CD4-positive, alpha-beta T cell treated with Interleukin-6 at 100 ng/mL for 8 hours (primary cell): ENCODE results near the gene FANCL.
"Not testable (repeated sequence)": the region's sequence is repeated elsewhere in the genome, so short reads cannot be mapped to it uniquely, and the experiment has no call there.

Experiments used
- DNase-seq: peaks from one replicate; pipeline ENCODE4 v3.0.0-alpha.2; 2020; ENCODE audit warnings: mixed read lengths, low spot score

The FANCL gene

DNA sequence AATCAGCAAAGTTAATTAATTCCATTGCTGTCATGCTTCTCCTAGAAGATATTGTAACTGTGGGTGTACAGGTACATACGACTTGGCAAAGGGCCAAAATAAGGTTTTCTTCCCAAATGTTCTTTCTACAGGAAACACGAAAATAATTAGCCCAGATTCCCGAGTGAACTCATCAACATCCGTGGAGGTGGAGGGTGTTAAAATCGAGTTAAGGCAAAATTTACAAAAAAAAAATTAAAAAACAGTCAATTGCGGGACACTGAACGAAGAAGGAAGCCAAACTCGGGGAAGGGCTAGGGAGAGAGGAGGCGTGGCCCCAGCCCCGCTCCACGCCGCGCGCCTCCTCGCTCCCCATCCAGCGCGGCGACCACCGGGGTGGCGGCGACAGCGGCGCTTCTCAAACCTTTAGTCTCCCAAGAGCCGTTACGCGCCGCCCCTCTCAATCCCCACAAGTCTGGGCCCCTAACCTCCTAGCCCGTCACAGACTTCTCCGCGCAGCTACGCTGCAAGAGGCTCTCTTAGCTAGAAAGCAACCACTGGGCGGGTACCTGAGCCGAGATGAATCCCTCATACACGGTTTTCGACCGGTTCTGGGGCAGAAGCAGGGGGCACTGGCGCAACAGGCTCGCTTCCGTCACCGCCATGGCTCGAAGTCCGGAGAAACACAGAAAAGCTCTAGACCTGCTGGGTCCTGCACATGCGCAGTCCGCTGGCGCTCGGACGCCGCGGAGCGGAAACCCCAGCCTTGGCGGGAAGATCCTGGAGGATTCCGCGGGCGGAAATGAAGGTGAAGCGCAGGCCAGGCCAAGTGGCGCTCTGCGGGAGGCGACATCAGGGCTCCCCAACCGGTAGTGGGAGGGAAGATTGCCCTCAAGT lies at the start of gene FANCL:
FANCL (minus strand) TSS at position 656 of the 876 bp plus-strand sequence; CDS start at position 644, 12 bp downstream.
- DNase-seq: peak; percentile 51

DNA sequence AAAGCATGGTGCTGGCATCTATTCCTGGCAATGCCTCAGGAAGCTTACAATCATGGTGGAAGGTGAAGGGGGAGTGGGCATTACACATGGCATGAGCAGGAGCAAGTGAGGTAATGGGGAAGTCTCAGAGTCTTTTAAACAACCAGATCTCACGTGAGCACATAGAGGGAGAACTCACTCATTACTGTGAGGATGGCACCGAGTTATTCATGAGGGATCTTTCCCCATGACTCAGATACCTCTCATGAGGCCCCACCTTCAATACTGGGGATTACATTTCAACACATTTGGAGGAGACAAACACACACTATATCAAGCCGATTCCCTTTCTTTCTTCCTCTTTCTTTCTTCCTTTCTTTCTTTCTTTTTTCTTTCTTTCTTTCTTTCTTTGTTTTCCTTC lies 47.9 kb upstream of the FANCL start:
- DNase-seq: no peak

DNA sequence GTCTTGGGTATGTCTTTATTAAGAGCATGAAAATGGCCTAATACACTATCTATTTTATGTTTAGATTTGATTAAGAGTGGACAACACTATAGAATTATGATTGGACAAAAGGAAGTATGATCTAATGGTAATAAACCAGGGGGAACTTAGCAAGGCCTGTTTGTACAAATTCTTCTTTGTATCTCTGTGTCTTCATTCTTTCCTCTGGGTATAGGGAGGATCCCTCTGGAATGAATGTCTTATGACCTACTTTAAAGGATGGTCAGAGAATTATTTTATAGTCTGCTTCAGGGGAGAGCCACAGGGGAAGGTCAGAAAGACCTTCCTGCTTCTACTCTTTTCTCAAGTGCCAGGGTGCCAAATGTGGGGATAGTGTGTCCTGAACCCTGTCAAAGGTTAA lies 42.8 kb upstream of the FANCL start:
- DNase-seq: no peak

DNA sequence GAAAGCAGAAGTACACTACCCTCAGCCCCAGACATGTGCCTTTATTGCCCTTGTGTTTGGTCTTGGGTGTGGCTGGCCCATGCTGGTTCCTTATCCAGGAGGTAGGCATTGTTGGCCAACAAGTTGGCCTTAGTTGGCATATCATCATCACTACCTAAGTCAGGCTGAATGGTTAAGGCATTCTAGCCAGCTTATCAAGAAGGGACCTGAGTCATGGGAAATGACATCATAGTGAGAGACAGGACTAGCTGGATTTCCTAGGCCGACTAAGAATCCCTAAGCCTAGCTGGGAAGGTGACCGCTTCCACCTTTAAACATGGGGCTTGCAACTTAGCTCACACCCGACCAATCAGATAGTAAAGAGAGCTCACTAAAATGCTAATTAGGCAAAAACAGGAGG lies 34.0 kb upstream of the FANCL start:
- DNase-seq: not testable (repeated sequence)

DNA sequence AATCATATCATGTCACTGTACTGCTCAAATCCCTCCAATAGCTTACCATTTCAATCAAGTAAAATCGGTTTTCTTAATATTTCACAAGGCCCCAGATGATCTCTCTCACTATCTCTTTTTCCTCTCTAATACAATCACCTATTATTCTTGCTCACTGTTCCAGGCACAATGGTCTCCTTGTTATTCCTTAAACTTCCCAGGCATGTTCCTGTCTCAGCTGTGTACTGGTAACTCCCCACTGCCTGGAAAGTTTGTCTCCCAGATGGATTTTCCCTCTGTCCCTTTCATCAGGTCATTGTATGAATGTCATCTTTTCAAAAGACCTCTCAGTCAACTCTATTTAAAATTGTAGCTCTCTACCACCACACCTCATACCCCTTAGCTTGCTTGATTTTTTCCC lies 30.7 kb upstream of the FANCL start:
- DNase-seq: no peak

DNA sequence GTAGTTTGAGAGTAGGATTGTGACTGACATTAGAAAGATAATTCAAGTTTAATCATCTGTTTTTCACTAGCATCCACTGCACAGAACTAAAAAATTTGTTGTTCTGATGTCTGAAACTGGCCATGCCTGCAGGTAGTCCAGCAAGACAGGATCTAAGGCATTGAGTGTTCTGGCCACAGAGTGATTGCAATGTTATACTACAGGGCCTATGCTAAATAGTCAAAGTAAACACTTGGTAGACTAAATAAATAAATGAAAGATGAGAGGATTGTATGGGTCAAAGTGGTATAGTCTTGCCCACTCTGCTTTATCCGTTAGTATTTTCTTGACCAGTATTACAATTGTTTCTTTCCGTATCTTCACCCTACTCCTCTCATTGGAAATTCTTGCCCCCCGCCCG lies 27.6 kb upstream of the FANCL start:
- DNase-seq: no peak

DNA sequence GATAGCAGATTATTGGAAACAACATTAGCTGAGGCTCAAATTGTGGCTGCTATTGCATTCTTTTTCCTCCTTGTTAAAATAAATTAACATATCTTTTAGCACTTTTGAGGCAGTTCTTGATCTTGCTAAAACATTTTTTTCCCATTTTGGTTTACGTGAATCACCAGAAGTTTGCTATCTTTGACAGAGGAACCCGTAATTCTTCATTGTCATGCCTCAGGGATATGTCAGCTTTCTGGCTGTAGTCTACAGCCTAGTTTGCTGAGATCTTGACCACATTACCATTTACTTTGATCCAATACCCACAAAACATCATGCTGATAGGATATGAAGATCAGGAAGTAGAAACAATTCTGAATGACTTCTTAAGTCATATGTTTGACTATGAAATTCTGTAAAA lies 25.1 kb upstream of the FANCL start:
- no peak for DNase-seq

DNA sequence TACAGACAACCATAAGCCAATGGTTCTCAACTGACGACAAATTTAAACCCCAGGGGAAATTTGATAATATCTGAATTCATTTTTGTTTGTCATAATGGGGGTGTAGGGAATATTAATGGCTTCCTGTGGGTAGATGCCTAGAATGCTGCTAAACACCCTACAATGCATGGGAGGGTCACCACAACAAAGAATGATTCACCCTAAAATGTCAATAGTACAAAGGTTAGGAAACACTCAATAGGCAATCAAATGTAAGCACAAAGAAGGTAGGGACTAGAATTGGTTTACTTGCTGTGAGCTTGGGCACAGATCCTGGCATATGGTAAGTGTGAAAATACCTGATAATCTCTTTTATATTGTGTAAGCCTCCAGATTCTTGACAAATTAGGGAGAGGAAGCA lies 20.1 kb upstream of the FANCL start:
- DNase-seq: no peak

DNA sequence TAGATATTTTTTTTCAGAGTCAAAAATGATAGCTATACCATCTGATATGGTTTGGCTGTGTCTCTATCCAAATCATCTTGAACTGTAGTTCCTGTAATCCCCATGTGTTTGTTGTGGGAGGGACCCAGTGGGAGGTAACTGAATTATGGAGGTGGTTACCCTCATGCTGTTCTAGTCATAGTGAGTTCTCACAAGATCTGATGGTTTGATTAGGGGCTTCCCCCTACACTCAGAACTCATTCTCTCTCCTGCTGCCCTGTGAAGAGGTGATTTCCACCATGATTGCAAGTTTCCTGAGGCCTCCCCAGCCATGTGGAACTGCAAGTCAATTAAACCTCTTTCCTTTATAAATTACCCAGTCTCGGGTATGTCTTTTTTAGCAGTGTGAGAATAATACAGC lies 17.3 kb upstream of the FANCL start:
- DNase-seq: not testable (repeated sequence)

DNA sequence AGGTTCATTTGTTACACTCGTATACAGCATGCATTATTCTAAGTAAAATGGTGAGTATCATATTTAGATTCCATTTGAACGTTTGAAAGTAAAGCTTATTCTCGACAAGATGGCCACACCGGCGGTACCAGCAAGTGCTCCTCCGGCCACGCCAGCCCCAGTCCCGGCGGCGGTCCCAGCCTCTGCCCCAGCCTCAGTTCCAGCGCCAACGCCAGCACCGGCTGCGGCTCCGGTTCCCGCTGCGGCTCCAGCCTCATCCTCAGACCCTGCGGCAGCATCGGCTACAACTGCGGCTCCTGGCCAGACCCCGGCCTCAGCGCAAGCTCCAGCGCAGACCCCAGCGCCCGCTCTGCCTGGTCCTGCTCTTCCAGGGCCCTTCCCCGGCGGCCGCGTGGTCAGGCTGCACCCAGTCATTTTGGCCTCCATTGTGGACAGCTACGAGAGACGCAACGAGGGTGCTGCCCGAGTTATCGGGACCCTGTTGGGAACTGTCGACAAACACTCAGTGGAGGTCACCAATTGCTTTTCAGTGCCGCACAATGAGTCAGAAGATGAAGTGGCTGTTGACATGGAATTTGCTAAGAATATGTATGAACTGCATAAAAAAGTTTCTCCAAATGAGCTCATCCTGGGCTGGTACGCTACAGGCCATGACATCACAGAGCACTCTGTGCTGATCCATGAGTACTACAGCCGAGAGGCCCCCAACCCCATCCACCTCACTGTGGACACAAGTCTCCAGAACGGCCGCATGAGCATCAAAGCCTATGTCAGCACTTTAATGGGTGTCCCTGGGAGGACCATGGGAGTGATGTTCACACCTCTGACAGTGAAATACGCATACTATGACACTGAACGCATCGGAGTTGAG lies 10.4 kb upstream of the FANCL start:
- DNase-seq: not testable (repeated sequence)

DNA sequence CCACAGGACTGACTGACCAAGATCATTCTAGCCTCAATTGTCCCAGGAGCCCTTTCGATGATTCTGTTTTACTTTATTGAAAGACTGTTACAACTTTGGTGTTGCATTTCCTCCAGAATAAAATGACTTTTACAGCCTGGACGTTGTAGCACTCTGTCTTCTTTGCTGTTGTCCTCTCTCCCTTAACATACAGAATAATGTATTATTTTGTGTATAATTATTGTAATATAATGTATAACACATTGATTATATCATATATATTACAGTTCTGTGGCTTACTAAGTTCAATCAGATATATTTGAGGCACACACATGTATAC lies 380 bp upstream of the FANCL start:
- DNase-seq: no peak

DNA sequence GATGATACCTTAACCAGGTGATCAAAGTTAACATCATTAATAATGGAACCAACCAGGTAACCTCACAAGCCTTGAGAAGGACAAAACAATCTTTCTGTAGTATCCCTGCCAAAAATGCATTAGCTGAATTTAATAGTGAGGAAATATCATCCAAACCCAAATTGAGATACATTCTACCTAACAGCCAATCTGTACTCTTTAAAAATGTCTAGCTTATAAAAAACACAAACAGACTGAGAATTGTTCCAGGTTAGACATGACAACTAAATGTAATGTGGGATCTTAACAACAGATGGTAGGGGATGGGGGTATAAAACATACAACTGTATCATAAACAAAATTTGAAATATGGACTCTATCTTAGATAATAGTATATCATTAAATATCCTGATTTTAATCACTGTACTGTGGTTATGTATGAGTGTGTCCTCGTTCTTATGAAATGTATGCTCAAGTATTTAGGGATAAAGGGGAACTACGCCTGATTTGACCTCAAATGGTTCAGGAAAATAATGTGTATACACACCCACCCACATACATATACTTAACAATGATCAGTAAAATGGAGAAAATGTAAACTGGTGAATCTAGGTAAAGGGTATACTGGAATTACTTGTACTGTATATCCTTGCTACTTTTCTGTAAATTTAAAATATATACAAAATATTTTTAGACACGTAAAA lies 1.7 kb downstream of the FANCL start:
- DNase-seq: no peak

DNA sequence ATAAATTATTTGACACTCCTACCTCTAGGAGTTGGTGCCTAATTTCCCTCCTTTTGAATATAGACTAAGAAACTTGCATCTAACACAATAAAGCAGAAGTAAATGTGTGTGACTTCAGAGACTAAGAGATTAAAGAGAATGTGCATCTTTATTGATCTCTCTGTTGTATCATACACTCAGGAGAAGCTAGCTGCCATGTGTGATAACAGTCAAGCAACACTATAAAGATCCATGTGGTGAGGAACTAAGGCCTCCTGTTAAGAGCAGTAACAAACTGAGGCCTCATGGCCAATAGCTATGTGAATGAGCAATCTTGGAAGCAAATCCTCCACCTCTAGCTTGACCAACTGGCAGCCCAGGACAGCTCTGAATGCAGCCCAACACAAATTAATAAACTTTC lies 3.4 kb downstream of the FANCL start:
- DNase-seq: no peak

DNA sequence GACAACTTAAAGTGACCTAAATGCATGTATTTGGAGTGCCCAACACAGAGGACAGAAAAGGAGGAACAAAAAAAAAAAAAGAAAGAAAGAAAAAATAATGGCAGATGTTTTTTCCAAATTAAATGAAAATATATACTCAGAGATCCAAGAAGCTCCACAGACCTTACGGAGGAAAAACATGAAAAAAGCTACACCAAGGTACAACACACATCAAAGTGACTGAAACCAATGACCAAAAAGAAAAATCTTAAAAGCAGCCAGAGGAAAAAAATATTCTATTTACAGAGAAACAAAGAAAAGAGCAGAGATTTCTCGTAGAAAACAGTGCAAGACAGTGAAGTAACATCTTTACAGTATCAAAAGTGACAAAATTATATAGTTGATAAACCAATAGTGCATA lies 5.1 kb downstream of the FANCL start:
- DNase-seq: no peak

DNA sequence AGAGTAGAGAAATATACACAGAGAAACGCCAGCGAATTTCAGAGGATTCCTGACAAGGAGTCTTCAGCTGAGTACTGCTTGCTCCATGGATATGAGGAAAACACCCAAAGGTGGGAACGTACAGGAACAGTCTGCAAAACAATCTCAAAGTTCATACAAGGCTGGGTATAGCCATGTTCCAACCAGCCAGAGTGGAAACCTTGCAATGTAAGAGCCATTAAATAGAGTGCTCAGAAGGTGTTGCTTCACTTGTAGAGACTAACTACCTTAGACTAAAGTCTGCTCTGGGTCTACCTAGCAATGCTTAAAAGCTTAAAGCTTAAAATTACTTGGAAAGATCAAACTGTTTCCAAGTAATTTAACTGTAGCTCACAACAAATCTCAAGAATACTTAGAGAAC lies 6.0 kb downstream of the FANCL start:
- no peak for DNase-seq

DNA sequence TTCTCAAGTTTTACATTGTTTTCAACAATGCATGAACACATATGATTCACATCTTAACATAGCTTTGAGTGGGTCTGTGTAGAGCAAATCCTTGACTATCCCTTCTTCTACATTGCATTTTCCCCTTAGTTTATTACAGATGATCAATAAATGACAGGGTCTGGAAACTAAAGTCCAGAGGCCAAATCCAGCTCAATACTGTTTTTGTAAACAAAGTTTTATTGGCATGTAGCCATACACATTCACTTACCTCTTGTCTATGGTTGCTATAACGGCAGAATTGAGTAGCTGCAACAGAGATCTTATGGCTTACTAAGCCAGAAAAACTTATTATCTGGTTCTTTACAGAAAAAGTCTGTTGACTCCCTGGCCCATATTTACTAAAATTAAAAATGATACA lies 12.8 kb downstream of the FANCL start:
- DNase-seq: no peak

DNA sequence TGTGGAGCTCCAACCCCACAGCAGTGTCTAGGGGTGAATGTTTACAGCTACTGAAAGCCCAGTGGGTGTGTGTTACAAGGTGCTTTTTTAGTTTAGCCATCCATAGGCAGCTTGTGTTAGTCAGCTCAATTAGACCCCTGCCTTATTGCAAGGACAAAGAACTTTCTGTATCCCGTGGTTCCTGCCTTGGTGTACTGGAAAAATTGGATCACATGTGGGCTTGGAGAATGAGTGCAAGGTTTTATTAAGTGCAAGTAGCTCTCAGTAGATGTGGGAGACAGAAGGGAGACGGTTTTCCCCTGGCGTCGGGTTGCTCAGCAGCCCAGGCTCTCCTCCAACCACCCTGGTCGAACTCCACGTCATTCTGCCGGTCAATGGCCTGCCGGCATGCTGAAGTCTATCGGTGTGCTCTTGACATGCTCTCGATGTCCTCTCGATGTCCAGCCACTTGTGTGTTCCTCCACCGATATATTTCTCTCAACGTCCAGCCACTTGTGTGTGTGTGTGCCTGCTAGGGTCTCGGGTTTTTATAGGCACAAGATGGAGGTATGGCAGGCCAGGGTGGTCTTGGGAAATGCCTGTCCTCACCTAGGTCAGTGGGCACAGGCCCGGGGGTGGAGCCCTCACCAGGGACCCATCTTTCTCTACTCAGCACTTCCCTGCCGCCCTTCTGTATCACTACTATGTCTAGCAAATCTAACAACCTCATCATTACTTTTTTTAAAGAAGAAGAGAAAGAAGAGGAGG lies 13.8 kb downstream of the FANCL start:
- no peak for DNase-seq

DNA sequence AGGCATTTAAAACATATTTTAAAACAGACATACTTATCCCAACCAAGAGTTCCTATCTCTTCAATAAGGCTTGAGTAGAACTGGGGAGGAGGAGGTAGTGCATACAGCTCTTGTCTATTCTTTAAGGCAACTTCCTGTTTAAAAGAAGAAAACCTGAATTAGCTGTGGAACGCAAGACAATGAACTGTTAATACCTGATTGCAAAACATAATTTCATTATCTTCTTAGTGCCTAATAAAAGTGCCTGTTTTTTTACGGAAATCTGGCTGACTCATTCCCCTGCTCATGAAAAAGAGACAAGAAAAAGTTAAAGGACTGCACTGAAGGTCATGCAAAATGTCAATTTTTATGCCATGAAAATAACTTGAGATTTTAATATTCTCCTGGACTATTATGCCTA lies 19.2 kb downstream of the FANCL start:
- no peak for DNase-seq

DNA sequence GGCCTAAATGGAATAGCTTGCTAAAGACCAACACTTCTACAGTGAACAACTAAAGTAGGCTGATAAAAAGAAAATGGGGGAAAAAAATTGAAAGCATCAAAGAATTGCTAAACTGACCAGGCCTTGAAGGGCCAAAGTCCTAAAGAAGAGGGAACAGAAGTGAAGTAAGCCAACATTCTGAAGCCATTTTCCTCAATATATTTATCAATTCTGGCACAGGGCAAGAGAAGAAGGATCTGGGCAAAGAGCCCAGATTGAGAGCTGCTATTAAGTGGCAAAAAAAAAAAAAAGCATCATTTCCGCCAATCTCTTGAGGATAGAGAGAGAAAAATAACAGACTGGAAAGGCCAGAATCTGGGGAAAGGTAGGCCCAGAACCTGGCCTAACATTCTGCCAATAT lies 25.7 kb downstream of the FANCL start:
- DNase-seq: no peak

DNA sequence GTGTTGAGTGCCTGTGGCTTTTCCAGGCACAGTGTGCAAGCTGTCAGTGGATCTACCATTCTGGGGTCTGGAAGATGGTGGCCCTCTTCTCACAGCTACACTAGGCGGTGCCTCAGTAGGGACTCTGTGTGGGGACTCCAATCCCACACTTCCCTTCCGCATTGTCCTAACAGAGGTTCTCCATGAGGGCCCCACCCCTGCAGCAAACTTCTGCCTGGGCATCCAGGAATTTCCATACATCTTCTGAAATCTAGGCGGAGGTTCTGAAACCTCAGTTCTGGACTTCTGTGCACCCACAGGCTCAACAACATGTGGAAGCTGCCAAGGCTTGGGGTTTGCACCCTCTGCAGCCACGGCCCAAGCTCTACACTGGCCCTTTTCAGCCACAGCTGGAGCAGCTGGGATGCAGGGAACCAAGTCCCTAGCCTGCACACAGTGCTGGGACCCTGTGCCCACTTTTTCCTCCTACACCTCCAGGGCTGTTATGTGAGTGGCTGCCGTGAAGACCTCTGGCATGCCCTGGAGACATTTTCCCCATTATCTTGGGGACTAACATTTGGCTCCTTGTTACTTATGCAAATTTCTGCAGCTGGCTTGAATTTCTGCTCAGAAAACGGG lies 30.1 kb downstream of the FANCL start:
- DNase-seq: not testable (repeated sequence)

DNA sequence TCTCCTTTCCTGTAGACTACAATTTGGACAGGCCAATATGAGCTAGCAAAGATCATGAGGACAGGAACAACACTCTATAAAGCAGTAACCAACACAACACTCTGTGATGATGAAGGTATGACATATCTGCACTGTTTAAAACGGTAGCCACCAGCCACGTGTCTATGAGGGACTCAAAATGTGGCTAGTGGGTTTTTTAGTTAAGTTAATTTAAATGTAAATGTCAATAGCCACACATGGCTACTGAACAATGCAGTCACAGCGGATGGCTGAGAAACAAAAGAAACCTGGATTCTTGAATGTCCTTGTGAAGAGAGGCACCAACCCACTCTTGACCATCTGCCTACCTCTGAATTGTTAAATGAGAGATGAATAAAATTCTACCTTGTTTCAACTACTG lies 33.9 kb downstream of the FANCL start:
- no peak for DNase-seq

DNA sequence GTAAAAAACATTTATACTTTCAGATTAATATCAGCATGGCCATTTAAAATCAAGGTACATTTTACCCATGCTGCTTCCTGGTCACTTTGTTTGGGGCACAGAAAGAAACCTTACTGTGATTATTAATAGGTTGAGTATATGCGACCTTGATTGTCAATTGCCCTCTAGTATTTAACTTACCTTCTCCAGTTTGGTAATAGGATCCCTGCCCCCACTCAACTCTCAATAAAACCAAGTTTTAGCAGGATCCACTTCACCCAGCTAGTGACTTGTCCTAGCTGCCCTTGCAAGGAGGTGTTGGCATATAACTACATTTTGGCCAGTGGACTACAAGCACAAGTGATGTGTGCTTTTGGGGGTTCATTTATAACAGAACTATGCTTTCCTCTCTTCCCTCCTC lies 34.3 kb downstream of the FANCL start:
- no peak for DNase-seq
